ENCODE measurements around the gene CCT6A.
"Not testable (repeated sequence)": the region's sequence is repeated elsewhere in the genome, so short reads cannot be mapped to it uniquely, and the experiment has no call there.

Gene CCT6A

GRCh38 chr7:56106108-56107073, 54.8 kb downstream of the CCT6A start, which contains the start of gene CHCHD2:
CHCHD2 (minus strand) TSS chr7:56106476; CDS start chr7:56106413, 63 bp downstream.
- H3K4me1 ChIP-seq: no peaks in the 10 kb centered on the region
- H2AFZ ChIP-seq: peak within 1 kb of the TSS; percentile 93
- peak within 1 kb of the TSS; percentile 96 for H3K27ac ChIP-seq
- no peaks in the 10 kb centered on the region for H3K27me3 ChIP-seq (ENCODE audit: control insufficient read depth, insufficient read depth, low read length)
- peaks cover 10% of the 10 kb centered on the region for H3K79me2 ChIP-seq
- H3K36me3 ChIP-seq (ENCODE audit: control insufficient read depth, insufficient read depth, low read length): no peaks in the 10 kb centered on the region
- H3K4me2 ChIP-seq (ENCODE audit: low read length): peak within 1 kb of the TSS; percentile 73
- H3K9ac ChIP-seq: peak within 1 kb of the TSS; percentile 97
- no peak for TF ChIP-seq CTCF (IDR thresholded peaks at IDR 0.05)
- peak within 1 kb of the TSS; percentile 95 for H3K4me3 ChIP-seq (ENCODE audit: low read depth, low read length)
- H3K9me3 ChIP-seq (ENCODE audit: control insufficient read depth, low read length): no peaks in the 10 kb centered on the region

- H3K36me3 ChIP-seq (ENCODE audit: control insufficient read depth, insufficient read depth, low read length): no peaks in the 10 kb centered on the region
- no peak for TF ChIP-seq CTCF (IDR thresholded peaks at IDR 0.05)
- no peak overlapping the region for H3K4me2 ChIP-seq (ENCODE audit: low read length)
- H3K4me3 ChIP-seq (ENCODE audit: low read depth, low read length): no peak overlapping the region
- H2AFZ ChIP-seq: peak overlapping the region; percentile 3
- H3K79me2 ChIP-seq: peaks cover 10% of the 10 kb centered on the region
- no peak overlapping the region for H3K27ac ChIP-seq
- no peaks in the 10 kb centered on the region for H3K27me3 ChIP-seq (ENCODE audit: control insufficient read depth, insufficient read depth, low read length)
- no peak overlapping the region for H3K9ac ChIP-seq
- no peaks in the 10 kb centered on the region for H3K9me3 ChIP-seq (ENCODE audit: control insufficient read depth, low read length)
- no peaks in the 10 kb centered on the region for H3K4me1 ChIP-seq
Observed at GRCh38 chr7:56107954-56108258, 56.3 kb downstream of the CCT6A start.

- Histone ChIP-seq H3K27me3 (ENCODE audit: control insufficient read depth, insufficient read depth, low read length) (no peaks in the 10 kb centered on the region), H2AFZ (no peak overlapping the region), H3K79me2 (peaks cover 6% of the 10 kb centered on the region), H3K27ac (no peak overlapping the region), H3K9me3 (ENCODE audit: control insufficient read depth, low read length) (no peaks in the 10 kb centered on the region), H3K4me3 (ENCODE audit: low read depth, low read length) (no peak overlapping the region), H3K4me1 (no peaks in the 10 kb centered on the region), H3K9ac (no peak overlapping the region), H3K36me3 (ENCODE audit: control insufficient read depth, insufficient read depth, low read length) (no peaks in the 10 kb centered on the region), H3K4me2 (ENCODE audit: low read length) (no peak overlapping the region)
- no peak for TF ChIP-seq CTCF (IDR thresholded peaks at IDR 0.05)
Observed at GRCh38 chr7:56110611-56111010, 59.0 kb downstream of the CCT6A start.

GRCh38 chr7:56112244-56112643, 60.7 kb downstream of the CCT6A start:
- H3K4me3 ChIP-seq (ENCODE audit: low read depth, low read length); H3K36me3 ChIP-seq (ENCODE audit: control insufficient read depth, insufficient read depth, low read length); H3K9me3 ChIP-seq (ENCODE audit: control insufficient read depth, low read length); H3K4me1 ChIP-seq; H3K27ac ChIP-seq; H3K79me2 ChIP-seq; H2AFZ ChIP-seq; H3K27me3 ChIP-seq (ENCODE audit: control insufficient read depth, insufficient read depth, low read length); H3K4me2 ChIP-seq (ENCODE audit: low read length); H3K9ac ChIP-seq: not testable (repeated sequence)

Data from parathyroid adenoma (tissue), 2 donors.